ENCODE data around the gene HNF4A. TPM values are rescaled to one million over a fixed set of nuclear protein-coding genes. Genes with fewer than 3 reads are reported as not detected.

The HNF4A gene
- total RNA-seq, 3 donors from 2014 or later (not counting 1 experiment from before 2014, with no cell fraction given): not detected

GRCh38 chr20:44399446-44399845 lies 43.9 kb downstream of the HNF4A start:
- TF ChIP-seq CTCF (IDR thresholded peaks at IDR 0.05): no peak
- Histone ChIP-seq H3K4me3 (ENCODE audit: low read length) (no peak overlapping the region), H3K4me1 (ENCODE audit: control insufficient read depth, insufficient read depth, low read length) (no peaks in the 10 kb centered on the region), H3K36me3 (ENCODE audit: control insufficient read depth, insufficient read depth, low read length) (no peaks in the 10 kb centered on the region), H3K27ac (ENCODE audit: low read length) (no peak overlapping the region), H3K9me3 (ENCODE audit: control insufficient read depth, insufficient read depth, low read length) (no peaks in the 10 kb centered on the region), H3K27me3 (ENCODE audit: control insufficient read depth, insufficient read depth, low read length) (no peaks in the 10 kb centered on the region)
- ATAC-seq (no peak), DNase-seq (no peak)
- H3K27me3 Mint-ChIP-seq (ENCODE audit: low read depth in 2 of 2): peaks cover 0 to 11% of the 10 kb centered on the region in 2 donors
- WGBS (ENCODE audit: insufficient coverage): 72% methylated on average over 3 of the region's 3 CpGs
- no peaks in the 10 kb centered on the region for H3K9me3 Mint-ChIP-seq
- no peaks in the 10 kb centered on the region for H3K4me1 Mint-ChIP-seq
- H3K36me3 Mint-ChIP-seq: no peaks in the 10 kb centered on the region
- intact Hi-C loops (cut with micrococcal nuclease): no loop called here
- no peak overlapping the region for H3K4me3 Mint-ChIP-seq
- no peak overlapping the region for H3K27ac Mint-ChIP-seq

DNA sequence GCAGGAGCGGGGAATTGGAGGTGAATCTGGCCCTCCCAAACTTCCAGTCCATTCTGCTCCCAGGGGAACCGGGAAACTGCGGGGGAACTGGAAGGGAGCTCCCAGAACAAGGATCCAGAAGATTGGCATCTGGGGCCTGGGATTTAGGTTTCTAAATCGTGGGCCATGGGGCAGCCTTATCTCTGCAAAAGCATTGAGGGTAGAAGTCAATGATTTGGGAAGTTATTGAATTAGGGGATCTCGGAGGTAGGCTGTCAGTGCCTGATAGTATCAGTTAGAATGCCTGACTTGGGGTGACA lies 45.1 kb downstream of the HNF4A start:
- no peak overlapping the region for H3K4me3 ChIP-seq (ENCODE audit: low read length)
- no peak for ATAC-seq
- Mint-ChIP-seq H3K27ac (no peak overlapping the region), H3K4me3 (no peak overlapping the region), H3K36me3 (no peaks in the 10 kb centered on the region), H3K9me3 (no peaks in the 10 kb centered on the region), H3K4me1 (no peaks in the 10 kb centered on the region), H3K27me3 (ENCODE audit: low read depth in 2 of 2) (peaks cover 0 to 11% of the 10 kb centered on the region in 2 donors)
- H3K36me3 ChIP-seq (ENCODE audit: control insufficient read depth, insufficient read depth, low read length): no peaks in the 10 kb centered on the region
- WGBS (ENCODE audit: insufficient coverage): 86% methylated on average over 5 of the region's 5 CpGs
- no peaks in the 10 kb centered on the region for H3K4me1 ChIP-seq (ENCODE audit: control insufficient read depth, insufficient read depth, low read length)
- intact Hi-C loops (cut with micrococcal nuclease): no loop called here
- no peak for TF ChIP-seq CTCF (IDR thresholded peaks at IDR 0.05)
- H3K27me3 ChIP-seq (ENCODE audit: control insufficient read depth, insufficient read depth, low read length): no peaks in the 10 kb centered on the region
- H3K27ac ChIP-seq (ENCODE audit: low read length): no peak overlapping the region
- H3K9me3 ChIP-seq (ENCODE audit: control insufficient read depth, insufficient read depth, low read length): no peaks in the 10 kb centered on the region
- DNase-seq: no peak

GRCh38 chr20:44400970-44401769 lies 45.7 kb downstream of the HNF4A start:
- Mint-ChIP-seq H3K4me1 (no peaks in the 10 kb centered on the region), H3K27me3 (ENCODE audit: low read depth in 2 of 2) (peaks cover 0 to 11% of the 10 kb centered on the region in 2 donors), H3K9me3 (no peaks in the 10 kb centered on the region), H3K4me3 (no peak overlapping the region), H3K27ac (no peak overlapping the region), H3K36me3 (no peaks in the 10 kb centered on the region)
- ATAC-seq: no peak
- 88% methylated on average over 22 of the region's 23 CpGs for WGBS (ENCODE audit: insufficient coverage)
- intact Hi-C loops (cut with micrococcal nuclease): no loop called here
- H3K9me3 ChIP-seq (ENCODE audit: control insufficient read depth, insufficient read depth, low read length): no peaks in the 10 kb centered on the region
- H3K4me1 ChIP-seq (ENCODE audit: control insufficient read depth, insufficient read depth, low read length): no peaks in the 10 kb centered on the region
- H3K27me3 ChIP-seq (ENCODE audit: control insufficient read depth, insufficient read depth, low read length): no peaks in the 10 kb centered on the region
- no peaks in the 10 kb centered on the region for H3K36me3 ChIP-seq (ENCODE audit: control insufficient read depth, insufficient read depth, low read length)
- TF ChIP-seq CTCF (IDR thresholded peaks at IDR 0.05): no peak
- H3K27ac ChIP-seq (ENCODE audit: low read length): no peak overlapping the region
- DNase-seq: no peak
- no peak overlapping the region for H3K4me3 ChIP-seq (ENCODE audit: low read length)
